Activated T-helper 2 cell treated with anti-CD3 and anti-CD28 coated beads, Interferon-gamma antibody, Interleukin-2, Interleukin-4, amounts not matched to agents 10 μg/mL and 5 μg/mL and 100 μg/mL, durations not matched to agents 14 hours and 24 hours and 36 hours (primary cell): Measurements from ENCODE around the gene TM9SF3. TPM values are rescaled to one million over a fixed set of nuclear protein-coding genes. Genes with fewer than 3 reads are reported as not detected.

Source experiments
- DNase-seq: peaks from one replicate; pipeline ENCODE4 v3.0.0; 2021; ENCODE audit warnings: low spot score
- H3K27ac Mint-ChIP-seq: one replicate; pipeline ENCODE4 v1.8.0; 2021; ENCODE audit warnings: mixed read lengths
- H3K27me3 Mint-ChIP-seq: one replicate; pipeline ENCODE4 v1.8.0; 2021; ENCODE audit warnings: low read depth, mixed read lengths
- H3K36me3 Mint-ChIP-seq: one replicate; pipeline ENCODE4 v1.8.0; 2021; ENCODE audit warnings: low read depth, mixed read lengths
- H3K4me1 Mint-ChIP-seq: one replicate; pipeline ENCODE4 v1.8.0; 2021; ENCODE audit warnings: low read depth, mixed read lengths
- H3K4me3 Mint-ChIP-seq: one replicate; pipeline ENCODE4 v1.8.0; 2021; ENCODE audit warnings: low read depth, mild to moderate bottlenecking, moderate library complexity, mixed read lengths
- H3K9me3 Mint-ChIP-seq: one replicate; pipeline ENCODE4 v1.8.0; 2021; ENCODE audit warnings: mixed read lengths
- intact Hi-C: fragments of 100-400 bp; cut with micrococcal nuclease; formaldehyde crosslinking; loops from one replicate; pipeline ENCODE4 v1.15.1; 2023
- total RNA-seq: library from RNA; stranded (reverse); gene quantifications from 2 replicates; pipeline ENCODE4 v1.2.3, GENCODE V29; 2022

TM9SF3 gene
- total RNA-seq, 1 donor from 2014 or later: 81.3 TPM

DNA sequence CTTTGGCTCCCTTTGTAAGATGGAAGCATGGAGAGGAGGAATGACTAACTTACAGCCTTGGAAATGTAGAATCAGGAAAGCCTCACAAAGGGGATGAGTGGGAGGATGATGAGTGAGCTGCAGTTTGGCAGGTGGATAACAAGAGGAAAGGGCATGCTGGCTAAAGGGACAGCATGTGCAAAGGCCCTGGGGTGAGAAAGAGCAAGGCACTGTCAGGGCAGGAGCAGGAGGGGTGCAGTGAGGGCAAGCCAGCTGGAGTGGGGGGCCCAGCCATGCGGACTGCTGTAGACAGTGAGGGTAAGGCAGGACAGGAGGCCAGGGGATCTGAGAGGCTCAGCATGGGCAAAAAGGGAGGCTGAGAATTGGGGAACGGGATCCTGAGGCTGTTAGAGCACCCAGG is 93.6 kb downstream of the TM9SF3 start:
- intact Hi-C loops: no loop called here
- Mint-ChIP-seq H3K4me1 (no peaks in the 10 kb centered on the region), H3K27me3 (peaks cover 10% of the 10 kb centered on the region), H3K27ac (no peak overlapping the region), H3K4me3 (no peak overlapping the region), H3K9me3 (no peaks in the 10 kb centered on the region), H3K36me3 (no peaks in the 10 kb centered on the region)
- no peak for DNase-seq

DNA sequence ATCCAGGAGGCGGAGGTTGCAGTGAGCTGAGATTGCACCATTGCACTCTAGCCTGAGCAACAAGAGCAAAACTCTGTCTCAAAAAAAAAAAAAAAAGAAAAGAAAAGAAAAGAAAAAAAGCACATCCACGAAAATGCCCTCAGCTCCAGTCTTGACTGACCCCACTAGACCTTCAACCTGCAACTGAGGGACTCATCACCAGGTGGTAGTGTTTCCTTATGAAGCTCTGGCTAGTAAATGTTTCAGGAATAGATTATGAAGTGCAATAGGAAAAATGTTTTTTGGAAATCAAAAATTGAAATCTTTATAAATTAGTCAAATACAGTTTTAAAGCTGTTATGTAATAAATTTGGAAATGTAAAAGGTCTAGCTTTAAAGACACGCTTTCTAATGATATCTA is 95.5 kb downstream of the TM9SF3 start:
- Mint-ChIP-seq H3K4me1 (no peaks in the 10 kb centered on the region), H3K9me3 (no peaks in the 10 kb centered on the region), H3K27ac (no peak overlapping the region), H3K4me3 (no peak overlapping the region), H3K36me3 (no peaks in the 10 kb centered on the region), H3K27me3 (peaks cover 6% of the 10 kb centered on the region)
- intact Hi-C loops: no loop called here
- DNase-seq: no peak

DNA sequence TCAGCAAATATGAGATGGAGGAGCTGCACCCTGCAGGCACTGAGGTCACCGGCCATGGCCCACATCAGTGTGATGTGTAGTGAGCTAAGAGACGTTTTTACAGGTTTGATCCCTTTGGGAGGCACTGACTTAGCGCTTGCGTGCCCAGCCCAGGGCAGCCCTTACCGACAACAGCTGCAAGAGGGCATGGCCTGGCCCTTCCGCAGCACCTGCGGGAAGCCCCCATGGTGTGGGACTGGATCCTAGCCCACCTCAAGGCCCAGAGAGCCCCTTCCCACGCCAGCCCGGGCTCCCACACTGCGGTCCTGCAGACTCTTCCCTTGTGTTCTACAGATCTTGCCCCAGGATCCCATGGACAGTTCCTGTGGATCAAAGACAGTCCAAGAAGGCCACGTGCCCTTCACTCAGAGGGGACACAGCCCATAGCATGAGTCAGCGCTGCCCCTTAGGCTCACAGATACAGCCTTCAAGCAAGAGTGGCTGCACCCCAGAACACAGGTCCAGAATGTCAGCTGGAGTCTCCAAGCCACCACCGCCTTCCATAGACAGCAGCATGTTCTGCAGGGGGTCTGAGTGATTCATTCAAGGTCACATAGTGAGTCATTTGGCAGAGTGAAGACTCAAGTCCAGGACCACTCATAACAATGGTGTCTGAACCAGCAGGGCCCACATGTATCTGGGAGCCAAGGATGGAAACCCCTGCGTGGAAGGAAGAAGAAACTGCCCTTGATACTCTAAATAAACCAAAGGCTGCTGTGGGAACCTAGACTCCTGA is 98.5 kb downstream of the TM9SF3 start:
- H3K4me1 Mint-ChIP-seq: no peaks in the 10 kb centered on the region
- no peaks in the 10 kb centered on the region for H3K36me3 Mint-ChIP-seq
- H3K9me3 Mint-ChIP-seq: no peaks in the 10 kb centered on the region
- no peak for DNase-seq
- H3K27me3 Mint-ChIP-seq: peaks cover 7% of the 10 kb centered on the region
- H3K4me3 Mint-ChIP-seq: no peak overlapping the region
- H3K27ac Mint-ChIP-seq: no peak overlapping the region
- intact Hi-C loops: no loop called here

DNA sequence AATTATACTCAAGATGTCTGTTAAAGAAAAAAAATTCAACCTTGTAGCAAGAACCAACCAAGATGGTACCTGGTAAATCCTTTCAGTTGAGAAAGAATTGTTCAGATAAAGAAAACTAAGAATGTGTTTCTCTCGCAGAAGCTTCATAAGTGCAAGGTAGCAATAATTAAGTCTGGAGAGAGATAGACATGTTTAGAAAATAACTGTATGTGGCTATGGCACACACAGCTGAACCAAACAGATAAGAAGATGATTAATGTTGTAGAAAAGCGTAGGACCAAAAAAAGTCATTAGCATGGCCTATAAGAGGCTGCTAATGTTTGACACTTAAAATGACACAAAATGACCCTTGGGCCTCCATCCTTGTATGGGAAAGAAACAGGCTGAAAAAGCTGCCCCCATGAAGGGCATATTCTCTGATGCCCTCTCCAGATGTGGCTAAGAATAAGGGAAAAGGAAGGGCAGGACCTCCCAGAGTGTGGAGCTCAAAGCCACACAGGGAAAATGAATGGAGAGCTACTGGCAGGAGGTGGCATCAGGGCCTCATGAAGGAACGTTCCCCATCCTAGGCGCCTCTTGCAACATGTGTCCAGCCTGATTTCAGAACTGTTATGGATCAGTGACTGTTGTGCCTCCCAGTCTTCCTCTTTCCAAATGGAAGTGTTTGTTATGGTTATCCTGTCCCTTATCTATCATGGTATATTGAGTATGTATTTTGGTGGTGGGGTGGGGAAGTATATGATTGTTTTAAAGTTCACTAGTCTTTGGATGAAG is 103.8 kb downstream of the TM9SF3 start:
- no peaks in the 10 kb centered on the region for H3K36me3 Mint-ChIP-seq

DNA sequence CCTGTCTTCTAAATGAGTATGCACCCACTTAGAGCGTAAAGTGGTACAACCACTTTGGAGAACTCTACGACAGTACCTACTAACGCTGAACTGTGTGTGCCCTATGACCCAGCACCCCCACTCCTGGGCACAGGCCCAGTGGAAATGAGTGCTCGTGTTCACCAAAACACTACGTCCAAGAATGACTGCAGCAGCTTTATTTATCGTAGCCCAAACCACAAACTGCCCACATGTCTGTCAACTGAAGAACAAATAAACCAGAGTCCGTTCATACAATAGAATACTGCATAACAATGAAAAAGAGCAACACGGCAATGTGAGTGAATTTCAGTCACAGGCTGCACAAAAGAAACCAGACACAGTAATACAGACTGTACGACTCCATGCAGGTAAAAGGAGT is 108.5 kb downstream of the TM9SF3 start:
- peaks cover 16% of the 10 kb centered on the region for H3K27me3 Mint-ChIP-seq
- intact Hi-C loops: no loop called here
- H3K36me3 Mint-ChIP-seq: no peaks in the 10 kb centered on the region
- DNase-seq: no peak
- no peak overlapping the region for H3K4me3 Mint-ChIP-seq
- no peak overlapping the region for H3K27ac Mint-ChIP-seq
- H3K4me1 Mint-ChIP-seq: no peaks in the 10 kb centered on the region
- no peaks in the 10 kb centered on the region for H3K9me3 Mint-ChIP-seq

More for the DNA sequence above, 103.8 kb downstream of the TM9SF3 start:
- no peak overlapping the region for H3K4me3 Mint-ChIP-seq
- no peaks in the 10 kb centered on the region for H3K4me1 Mint-ChIP-seq
- no peaks in the 10 kb centered on the region for H3K9me3 Mint-ChIP-seq
- H3K27ac Mint-ChIP-seq: no peak overlapping the region
- H3K27me3 Mint-ChIP-seq: peaks cover 23% of the 10 kb centered on the region
- intact Hi-C loops: no loop called here
- DNase-seq: no peak

DNA sequence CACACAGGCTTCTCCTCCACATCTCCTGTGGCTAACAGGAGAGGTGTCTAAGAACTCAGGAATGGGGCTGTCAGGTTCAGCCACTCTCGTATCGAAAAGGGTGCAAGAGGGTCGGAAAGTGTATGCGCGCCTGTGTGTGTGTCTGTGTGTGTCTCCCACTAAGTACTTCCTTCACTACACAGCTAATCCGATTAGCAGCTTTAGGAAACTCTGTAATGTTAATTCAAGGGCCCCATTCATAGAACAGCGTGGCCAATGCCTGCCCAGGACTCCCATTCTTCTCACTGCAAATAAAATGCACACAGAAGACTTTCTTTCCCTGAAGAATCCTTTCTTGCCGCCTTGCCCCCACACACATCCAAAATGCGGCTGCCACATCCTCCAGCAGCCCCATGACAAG is 112.9 kb downstream of the TM9SF3 start:
- intact Hi-C loops: no loop called here
- H3K36me3 Mint-ChIP-seq: no peaks in the 10 kb centered on the region
- H3K4me1 Mint-ChIP-seq: no peaks in the 10 kb centered on the region
- H3K27ac Mint-ChIP-seq: no peak overlapping the region
- H3K4me3 Mint-ChIP-seq: no peak overlapping the region
- DNase-seq: no peak
- peaks cover 3% of the 10 kb centered on the region for H3K27me3 Mint-ChIP-seq
- no peaks in the 10 kb centered on the region for H3K9me3 Mint-ChIP-seq

DNA sequence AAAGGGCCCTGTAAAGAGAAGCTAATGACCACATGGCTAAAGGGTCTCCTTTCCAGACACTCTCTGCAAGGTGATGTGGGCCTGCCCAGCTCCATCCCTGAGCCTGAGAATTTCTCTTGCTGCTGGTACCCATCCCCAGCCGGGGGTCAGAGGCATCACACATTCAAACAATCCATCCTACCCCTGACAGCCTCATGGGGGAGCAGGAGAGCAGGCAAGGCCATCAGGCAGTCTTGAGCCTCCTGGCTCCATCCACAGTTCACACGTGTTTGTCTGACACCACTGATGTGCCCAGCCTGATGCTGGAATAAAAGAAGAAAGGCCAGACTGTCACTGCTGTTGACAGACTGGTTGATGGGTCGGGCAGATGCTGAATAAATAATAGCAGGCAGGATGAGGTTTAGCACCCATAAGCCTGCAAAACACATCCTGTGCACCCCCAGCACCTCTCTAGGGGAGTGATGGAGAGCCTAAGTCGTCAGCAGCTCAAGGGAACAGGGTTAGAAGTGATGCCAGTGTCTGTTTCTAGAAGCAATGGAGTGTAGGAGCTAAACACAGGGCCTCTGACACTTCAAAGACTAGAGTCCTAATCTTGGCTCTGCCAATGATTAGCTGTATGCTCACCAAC is 116.6 kb downstream of the TM9SF3 start:
- H3K27me3 Mint-ChIP-seq: peaks cover 9% of the 10 kb centered on the region
- no peaks in the 10 kb centered on the region for H3K36me3 Mint-ChIP-seq
- no peaks in the 10 kb centered on the region for H3K9me3 Mint-ChIP-seq
- H3K4me3 Mint-ChIP-seq: no peak overlapping the region
- H3K27ac Mint-ChIP-seq: no peak overlapping the region
- no peaks in the 10 kb centered on the region for H3K4me1 Mint-ChIP-seq
- intact Hi-C loops: no loop called here
- DNase-seq: peak; percentile 18

DNA sequence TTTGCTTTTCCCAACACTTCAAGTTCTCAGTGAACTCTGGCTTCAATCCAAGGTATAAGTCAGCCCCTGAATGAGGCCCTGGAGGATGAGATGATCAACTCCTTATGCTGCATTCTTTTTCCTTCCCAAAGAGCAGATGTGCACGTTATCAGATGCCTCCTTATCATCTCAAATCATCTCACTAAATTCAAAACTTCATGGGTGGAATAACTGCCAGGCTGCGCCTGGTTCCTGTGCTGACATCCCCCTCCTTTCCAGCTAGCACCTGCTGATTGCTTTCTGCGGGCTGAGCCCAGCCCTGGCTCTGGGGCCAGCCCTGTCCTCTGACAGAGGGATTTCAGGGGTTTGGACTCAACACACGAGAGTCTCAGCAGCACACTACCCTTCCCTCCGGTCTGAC is 118.0 kb downstream of the TM9SF3 start:
- H3K27me3 Mint-ChIP-seq: peaks cover 11% of the 10 kb centered on the region
- no peak overlapping the region for H3K4me3 Mint-ChIP-seq
- H3K27ac Mint-ChIP-seq: no peak overlapping the region

More for the DNA sequence above, 118.0 kb downstream of the TM9SF3 start:
- intact Hi-C loops: no loop called here
- H3K9me3 Mint-ChIP-seq: no peaks in the 10 kb centered on the region
- no peaks in the 10 kb centered on the region for H3K4me1 Mint-ChIP-seq
- no peak for DNase-seq
- H3K36me3 Mint-ChIP-seq: no peaks in the 10 kb centered on the region

Other genes with a start within 250 kb of the TM9SF3 start
- gene OPALIN, start 228.0 kb downstream of the TM9SF3 start, total RNA-seq: not detected in 2 replicates
- 0.09 TPM in 1 of 2 replicates, not detected in the other for gene TLL2, start 73.1 kb downstream of the TM9SF3 start, total RNA-seq
- gene PIK3AP1, start 133.5 kb upstream of the TM9SF3 start, total RNA-seq: 12.4 and 14.0 TPM in 2 replicates
- gene LCOR, start 245.3 kb upstream of the TM9SF3 start, total RNA-seq: 23.6 and 27.3 TPM in 2 replicates